ENCODE measurements around the gene HSPB3.
"Not testable (repeated sequence)": the region's sequence is repeated elsewhere in the genome, so short reads cannot be mapped to it uniquely, and the experiment has no call there.

- not testable (repeated sequence) for TF ChIP-seq EZH2 (IDR thresholded peaks at IDR 0.05; ENCODE audit: borderline replicate concordance, low read length); CTCF (IDR thresholded peaks at IDR 0.05; ENCODE audit: low read length)
Observed at GRCh38 chr5:54485659-54486058, 30.2 kb downstream of the HSPB3 start.
